Activated CD4-positive, alpha-beta T cell treated with anti-CD3 and anti-CD28 coated beads, Interleukin-2, amount 50 U/mL, for 48 hours (primary cell): ENCODE data around the gene RHBDF1.

Source experiments
- DNase-seq, 2 experiments: peaks; one replicate each; pipeline ENCODE4 v3.0.0-alpha.2; 2020

The RHBDF1 gene

GRCh38 chr16:92431-93339 is 20.3 kb upstream of the RHBDF1 start:
- no peak for DNase-seq

- no peak for DNase-seq
Measured at GRCh38 chr16:91484-91883, 19.1 kb upstream of the RHBDF1 start.

GRCh38 chr16:89391-90302 is 17.2 kb upstream of the RHBDF1 start:
- no peak for DNase-seq

GRCh38 chr16:88613-89012 is 16.2 kb upstream of the RHBDF1 start:
- no peak for DNase-seq

- no peak for DNase-seq
Measured at GRCh38 chr16:86483-86952, 14.1 kb upstream of the RHBDF1 start.

GRCh38 chr16:85865-86264 is 13.4 kb upstream of the RHBDF1 start:
- DNase-seq = no peak

- no peak for DNase-seq
Measured at GRCh38 chr16:85407-85782, 13.0 kb upstream of the RHBDF1 start.

GRCh38 chr16:84718-85406 is 12.4 kb upstream of the RHBDF1 start:
- peak; percentile 68 to 73 for DNase-seq

- DNase-seq = no peak
Measured at GRCh38 chr16:83781-84615, 11.6 kb upstream of the RHBDF1 start.

GRCh38 chr16:83060-83603 is 10.7 kb upstream of the RHBDF1 start:
- DNase-seq = no peak

- no peak for DNase-seq
Measured at GRCh38 chr16:79151-80054, 7.0 kb upstream of the RHBDF1 start.

GRCh38 chr16:78444-79150 is 6.2 kb upstream of the RHBDF1 start:
- peak; percentile 23 to 36 for DNase-seq

- peak; percentile 85 to 90 for DNase-seq
Measured at GRCh38 chr16:77807-78443, 5.5 kb upstream of the RHBDF1 start, which contains the start of gene MPG. MPG (plus strand) TSS chr16:78225; CDS start chr16:78310, 85 bp downstream.

- peak; percentile 42 to 54 for DNase-seq
Measured at GRCh38 chr16:77273-77806, 4.9 kb upstream of the RHBDF1 start.

- no peak for DNase-seq
Measured at GRCh38 chr16:76535-77272, 4.3 kb upstream of the RHBDF1 start.

- no peak for DNase-seq
Measured at GRCh38 chr16:75580-76501, 3.4 kb upstream of the RHBDF1 start.

- no peak for DNase-seq
Measured at GRCh38 chr16:74747-75334, 2.4 kb upstream of the RHBDF1 start.
